Fibroblast of skin of right biceps (primary cell): Measurements from ENCODE around the gene HSPG2.
A peak's percentile ranks its signal among the peaks of the same experiment; 100 is the strongest.
"Not testable (repeated sequence)": the region's sequence is repeated elsewhere in the genome, so short reads cannot be mapped to it uniquely, and the experiment has no call there.

Experiments
- DNase-seq: peaks from one replicate; pipeline ENCODE4 v3.0.0-alpha.2; 2013

Gene HSPG2

DNA sequence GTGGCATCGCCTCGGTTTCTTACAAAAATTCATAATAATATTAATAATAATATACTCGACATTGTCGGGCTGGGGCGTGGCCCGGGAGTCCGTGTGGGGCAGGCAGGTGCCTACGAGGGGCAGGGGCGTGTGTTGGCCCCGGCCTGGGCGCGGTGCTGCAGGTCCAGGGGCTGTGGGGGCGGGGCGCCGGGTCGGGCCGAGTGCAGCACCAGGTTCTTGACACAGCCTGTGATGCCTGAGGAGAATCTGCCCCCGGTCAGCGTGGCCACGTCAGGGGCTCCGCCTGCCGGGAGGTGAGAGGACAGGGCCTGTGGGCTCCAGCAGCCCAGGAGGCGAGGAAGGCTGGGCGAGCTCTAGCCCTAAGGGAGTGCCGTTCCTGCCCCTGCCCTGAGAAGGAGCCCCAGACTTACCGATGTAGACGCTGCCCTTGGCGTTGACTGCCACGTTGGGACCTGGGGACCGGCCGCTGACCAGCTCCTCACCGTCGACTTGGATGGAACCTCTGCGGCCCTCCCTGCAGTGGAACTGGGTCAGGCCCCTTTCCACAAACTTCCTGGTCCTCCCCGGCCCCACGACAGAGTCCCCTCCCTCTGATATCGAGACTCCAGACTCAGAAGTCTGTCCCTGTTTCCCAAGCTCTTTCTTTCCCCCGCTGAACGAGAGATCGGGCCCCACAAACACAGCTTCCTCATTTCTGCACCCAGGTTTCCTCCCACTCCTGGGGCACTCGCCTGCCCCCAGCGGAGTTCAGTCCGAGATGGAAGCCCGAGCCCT is 113.7 kb downstream of the HSPG2 start:
- DNase-seq, result no peak

- no peak for DNase-seq
Observed at GRCh38 chr1:21822349-21822748, 114.8 kb downstream of the HSPG2 start.

DNA sequence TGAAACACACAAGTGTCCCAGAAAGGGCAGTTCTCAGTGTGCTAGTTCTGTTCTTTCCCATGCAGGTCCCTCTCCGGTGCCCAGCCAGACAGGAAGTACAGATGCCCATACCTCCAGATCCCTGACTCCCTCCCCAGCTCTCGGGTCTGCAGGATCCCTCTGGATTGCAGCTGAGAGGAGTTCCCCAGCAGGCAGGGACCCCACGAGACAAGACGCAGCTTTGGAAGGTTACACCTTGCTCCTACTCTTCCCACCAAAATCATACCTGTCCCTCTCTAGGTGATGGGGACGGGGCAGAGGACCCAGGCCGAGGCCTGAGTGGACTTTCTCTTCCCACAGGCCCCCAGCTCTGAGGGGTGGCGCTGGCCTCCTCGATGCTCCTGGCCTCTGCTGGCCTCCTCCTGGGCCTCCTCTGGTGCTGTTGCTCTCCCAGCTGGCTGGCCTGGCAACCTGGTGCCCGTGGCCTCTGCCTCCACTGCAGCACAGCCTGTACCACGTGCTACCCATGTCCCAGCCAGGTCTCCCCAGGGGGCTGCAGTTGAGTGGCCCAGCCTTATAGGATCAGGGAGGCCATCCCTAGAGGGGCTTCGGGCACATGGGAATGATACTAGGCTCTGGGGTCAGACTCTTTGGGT is 115.6 kb downstream of the HSPG2 start:
- DNase-seq, result no peak

DNA sequence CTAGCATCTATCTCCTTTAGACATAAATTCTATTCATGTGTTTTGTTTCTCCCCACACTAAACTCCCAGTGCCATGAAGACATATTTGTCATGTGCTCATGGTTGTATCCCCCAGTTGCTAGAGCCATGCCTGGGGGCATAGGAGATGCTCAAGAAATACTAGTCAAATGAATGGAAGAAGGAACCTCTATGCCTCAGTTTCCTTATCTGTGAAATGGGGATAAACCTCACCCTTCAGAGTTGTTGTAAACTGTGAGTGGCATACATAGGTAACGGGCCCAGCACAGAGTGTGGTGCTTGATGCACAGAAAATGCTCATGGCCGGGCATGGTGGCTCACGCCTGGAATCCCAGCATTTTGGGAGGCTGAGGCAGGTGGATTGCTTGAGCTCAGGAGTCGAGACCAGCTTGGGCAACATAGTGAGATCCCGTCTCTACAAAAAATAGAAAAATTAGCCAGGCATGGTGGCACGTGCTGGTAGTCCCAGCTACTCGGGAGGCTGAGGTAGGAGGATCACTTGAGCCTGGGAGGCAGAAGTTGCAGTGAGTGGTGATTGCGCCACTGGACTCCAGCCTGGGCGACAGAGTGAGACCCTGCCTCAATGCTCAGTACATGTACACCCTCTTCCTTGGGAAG is 116.4 kb downstream of the HSPG2 start:
- DNase-seq, result no peak

- DNase-seq, result peak; percentile 33
Observed at GRCh38 chr1:21818656-21819055, 118.5 kb downstream of the HSPG2 start.

DNA sequence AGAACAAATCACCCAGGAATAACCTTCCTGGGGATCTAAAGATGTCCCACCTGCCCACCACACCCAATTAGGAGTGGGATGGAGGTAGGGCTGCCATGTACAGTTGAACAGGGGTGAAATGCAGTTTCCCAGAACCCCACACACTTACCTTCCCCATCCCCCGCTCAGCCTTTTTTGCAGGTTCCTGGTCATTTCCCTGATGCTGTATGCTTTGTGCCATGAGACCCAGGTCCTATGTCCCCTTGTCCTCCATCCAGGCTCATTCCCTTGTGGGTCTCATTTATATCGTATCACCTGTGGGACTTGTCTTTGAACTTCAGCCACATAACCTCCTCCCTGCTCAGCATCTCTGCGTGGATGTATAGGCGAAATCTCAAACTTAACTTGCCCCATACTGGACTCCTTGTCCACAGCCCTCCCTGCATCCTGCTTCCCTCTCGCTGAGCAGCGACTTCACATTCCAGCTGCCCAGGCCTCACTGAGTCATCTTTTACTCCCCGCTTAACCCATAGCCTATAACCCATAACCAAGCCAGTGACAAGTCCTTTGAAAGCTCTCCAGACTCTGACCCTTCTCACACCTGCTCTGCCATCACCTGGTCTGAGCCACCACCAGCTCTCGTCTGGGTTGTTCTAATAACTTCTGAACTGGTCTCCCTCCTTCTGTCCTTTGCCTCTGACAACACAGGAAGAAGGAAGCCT is 120.4 kb downstream of the HSPG2 start:
- peak; percentile 51 for DNase-seq

DNA sequence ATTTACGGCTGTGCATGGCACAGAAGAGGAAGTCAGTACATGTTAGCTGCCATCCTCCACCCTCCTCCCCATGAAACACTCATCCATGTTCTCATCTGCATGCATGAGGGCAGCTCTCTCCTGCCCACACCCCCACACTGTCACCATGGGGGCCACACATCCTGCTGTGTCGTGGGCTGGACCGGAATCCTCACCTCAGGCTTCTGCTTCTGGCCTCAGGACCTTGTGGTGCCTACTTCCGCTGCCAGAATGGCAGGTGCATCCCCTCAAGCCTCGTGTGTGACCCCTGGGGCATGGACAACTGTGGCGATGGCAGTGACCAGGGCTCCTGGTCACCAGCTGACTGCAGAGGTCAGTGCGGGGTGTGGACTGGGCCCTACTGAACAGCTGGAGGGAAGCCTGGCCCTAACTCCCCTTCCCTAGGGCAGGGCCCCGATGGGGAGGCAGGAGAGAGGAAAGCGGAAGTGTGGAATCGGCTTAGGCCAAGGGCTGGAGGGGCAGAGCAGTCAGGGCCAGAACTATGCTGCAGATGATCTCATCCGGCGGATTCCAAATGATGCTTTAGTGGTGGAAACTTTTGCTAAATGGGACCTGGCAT is 121.3 kb downstream of the HSPG2 start:
- DNase-seq, result no peak

- no peak for DNase-seq
Observed at GRCh38 chr1:21814981-21815582, 122.0 kb downstream of the HSPG2 start.

GRCh38 chr1:21814241-21814918 is 122.7 kb downstream of the HSPG2 start:
- DNase-seq, result no peak

DNA sequence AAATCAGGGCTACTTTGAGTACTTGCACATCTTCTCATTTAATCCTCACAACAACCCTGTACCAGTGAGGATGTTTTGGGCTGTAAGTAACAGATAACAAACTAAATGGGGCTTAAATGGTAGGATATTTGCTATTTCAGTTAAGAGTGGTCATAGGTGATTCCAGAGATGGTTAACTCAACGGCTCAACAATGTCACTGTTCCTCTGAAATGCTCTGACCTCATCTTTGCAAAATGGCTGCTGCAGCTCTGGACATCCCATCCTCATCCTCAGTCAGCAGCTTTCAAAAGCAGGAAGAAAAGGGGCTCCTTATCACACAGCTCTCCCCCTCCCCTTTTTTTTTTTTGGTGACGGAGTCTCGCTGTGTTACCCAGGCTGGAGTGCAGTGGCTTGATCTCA is 123.6 kb downstream of the HSPG2 start:
- no peak for DNase-seq

DNA sequence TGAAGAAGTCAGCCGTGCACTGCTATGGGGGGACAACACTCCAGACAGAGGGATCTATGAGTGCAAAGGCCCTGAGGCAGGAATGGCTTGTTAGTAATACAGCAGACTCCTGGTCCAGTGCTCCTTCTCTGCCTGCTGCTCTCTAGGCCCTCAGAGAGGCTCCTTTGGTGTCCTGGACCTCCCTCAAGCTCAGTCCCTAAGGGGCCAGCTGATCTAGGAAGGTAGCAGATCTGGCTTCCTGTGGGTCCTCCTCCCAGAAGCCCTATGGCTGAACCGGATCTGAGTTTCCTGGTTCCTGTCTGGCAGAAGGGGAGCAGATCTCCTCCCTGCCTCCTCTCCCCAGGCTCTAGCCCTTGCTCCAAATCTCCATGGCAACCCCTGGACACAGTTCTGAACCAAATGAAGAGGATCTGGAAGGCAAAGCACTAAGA is 125.2 kb downstream of the HSPG2 start, which contains the start of gene LDLRAD2:
Gene LDLRAD2, plus strand, starts transcription at position 391 of the 431 bp plus-strand sequence. CDS start 187 bp downstream, outside the sequence.
- no peak for DNase-seq

DNA sequence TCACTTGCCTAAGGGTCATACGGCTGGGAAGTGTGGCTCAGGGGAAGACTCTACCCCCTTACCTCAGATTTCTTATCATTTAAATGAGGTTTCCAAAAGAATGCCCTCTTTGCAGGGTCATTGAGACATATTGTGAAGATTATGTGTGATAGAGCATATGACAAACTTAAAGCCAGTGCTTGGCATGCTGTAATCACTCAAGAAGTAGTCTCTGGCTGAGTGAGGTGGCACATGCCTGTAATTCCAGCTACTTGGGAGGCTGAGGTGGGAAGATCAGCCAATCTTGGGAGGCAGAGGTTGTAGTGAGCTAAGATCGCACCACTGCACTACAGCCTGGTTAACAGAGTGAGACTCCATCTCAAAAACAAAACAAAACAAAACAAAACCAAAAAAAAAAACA is 132.6 kb downstream of the HSPG2 start:
- DNase-seq, result no peak

- DNase-seq, result peak; percentile 14
Observed at GRCh38 chr1:21801100-21801499, 136.0 kb downstream of the HSPG2 start.

DNA sequence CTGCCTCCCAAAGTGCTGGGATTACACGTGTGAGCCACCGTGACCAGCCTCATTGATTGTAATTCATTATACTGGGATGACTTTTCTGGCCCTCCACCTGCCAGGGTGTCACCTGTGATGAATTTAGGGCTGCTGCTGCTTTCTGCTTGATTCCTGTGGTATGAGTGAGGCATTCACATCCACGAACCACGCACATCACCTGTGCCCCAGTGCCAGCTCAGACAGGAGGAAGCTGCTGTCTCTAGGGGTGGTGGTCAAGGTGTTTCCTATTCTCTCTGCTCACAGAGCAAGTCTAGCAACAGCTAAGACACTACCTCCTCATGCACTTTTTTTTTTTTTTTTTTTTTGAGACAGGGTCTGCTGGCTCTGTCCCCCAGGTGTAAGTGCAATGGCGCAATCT is 137.4 kb downstream of the HSPG2 start:
- DNase-seq, result no peak

DNA sequence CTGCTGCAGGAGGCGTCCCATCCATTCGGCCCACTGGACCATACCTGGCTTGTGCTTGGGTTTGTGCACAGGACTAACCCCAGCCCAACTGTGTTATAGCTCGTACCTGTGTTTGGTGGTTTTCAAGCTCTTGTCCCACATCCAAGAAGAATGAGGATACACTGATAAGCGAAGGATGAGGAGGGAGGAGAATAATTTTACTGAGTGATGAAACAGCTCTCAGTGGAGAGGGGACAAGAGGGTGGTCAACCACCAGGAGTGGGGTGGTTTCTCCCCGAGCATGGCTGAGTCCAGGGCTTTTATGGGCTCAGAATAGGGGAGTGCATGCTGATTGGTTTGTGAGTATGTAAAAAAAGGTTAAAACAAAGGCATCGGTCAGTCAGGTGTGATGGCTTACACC is 142.0 kb downstream of the HSPG2 start:
- DNase-seq, result no peak

DNA sequence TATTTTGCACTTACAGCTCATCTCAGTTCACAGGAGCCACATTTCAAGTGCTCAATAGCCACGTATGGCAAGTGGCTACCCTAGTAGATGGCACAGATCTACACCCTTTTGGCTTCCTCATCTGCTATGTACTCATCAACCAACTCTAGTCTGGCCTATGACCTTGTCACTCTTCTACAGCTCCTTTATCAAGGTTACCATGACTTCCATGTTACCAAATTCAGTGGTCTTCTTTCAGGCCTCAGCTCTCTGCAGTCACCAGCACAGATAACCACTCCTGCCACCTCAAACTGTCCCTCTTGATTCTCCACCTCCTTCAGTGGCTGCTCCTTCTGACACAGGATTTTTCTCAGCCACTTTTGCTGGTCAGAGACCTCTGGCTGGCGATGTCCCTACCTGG is 142.5 kb downstream of the HSPG2 start:
- no peak for DNase-seq

DNA sequence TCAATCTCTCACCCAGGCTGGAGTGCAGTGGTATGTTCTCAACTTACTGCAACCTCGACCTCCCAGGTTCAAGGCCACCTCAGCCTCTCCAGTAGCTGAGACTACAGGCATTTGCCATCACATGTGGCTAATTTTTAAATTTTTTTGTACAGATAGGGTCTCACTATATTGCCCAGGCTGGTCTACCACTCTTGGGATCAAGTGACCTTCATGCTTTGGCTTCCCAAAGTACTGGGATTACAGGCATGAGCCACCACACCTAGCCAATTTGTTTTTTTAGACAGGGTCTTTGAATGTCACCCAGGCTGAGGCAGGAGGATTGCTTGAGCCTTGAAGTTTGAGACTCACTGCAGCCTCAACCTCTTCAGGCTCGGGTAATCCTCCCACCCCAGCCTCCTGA is 144.0 kb downstream of the HSPG2 start:
- DNase-seq, result no peak

- DNase-seq, result no peak
Observed at GRCh38 chr1:21786640-21787039, 150.5 kb downstream of the HSPG2 start.

DNA sequence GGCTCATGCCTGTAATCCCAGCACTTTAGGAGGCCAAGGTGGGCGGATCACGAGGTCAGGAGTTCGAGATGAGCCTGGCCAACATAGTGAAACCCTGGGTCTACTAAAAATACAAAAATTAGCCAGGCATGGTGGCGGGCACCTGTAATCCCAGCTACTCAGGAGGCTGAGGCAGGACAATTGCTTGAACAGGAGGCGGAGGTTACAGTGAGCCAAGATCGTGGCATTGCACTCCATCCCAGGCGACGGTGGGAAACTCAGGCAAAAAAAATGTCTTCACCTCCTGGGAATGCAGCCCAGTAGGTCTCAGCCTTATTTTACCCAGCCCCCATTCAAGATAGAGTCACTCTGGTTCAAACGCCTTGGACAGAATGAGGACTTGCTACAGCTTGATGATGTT is 151.3 kb downstream of the HSPG2 start:
- not testable (repeated sequence) for DNase-seq

DNA sequence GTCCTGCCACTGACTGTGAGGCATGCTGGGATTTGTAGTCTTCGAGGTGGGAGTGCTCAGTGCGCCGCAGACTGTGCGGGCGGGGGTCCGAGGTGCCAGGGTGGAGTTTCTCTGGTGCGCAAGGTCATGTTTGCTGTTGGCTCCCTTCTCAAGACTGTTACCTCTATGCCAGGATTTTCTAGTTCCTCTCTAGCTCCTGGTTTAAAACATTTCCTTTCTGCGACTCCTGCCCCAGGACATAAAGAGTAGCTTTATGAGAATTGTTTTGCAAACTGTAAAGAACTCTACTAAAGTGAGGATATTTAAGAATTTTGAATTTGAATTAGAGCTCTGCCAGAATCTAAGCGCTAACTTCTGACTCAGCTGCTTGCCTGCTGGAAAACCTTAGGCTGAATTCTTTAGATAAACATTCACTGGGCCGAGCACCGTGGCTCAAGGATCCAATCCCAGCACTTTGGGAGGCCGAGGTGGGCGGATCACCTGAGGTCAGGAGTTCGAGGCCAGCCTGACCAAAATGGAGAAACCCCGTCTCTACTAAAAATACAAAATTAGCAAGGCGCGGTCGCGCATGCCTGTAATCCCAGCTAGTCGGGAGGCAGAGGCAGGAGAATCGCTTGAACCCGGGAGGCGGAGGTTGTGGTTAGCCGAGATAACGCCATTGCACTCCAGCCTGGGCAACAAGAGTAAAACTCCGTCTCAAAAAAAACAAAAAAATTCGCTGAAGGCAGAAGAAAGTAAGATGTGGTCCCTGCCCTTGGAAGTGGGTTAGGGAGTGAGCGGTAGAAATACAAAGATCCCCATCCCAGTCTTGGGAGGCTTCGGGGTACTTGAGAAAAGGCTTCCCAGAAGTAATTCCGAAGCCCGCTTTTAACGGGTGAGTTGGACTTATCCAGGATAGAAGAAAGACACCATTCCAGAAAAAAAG is 153.2 kb downstream of the HSPG2 start:
- DNase-seq, result peak; percentile 64
